ENCODE data around the gene MAP3K1.

MAP3K1 gene

GRCh38 chr5:56853698-56854097 is 38.3 kb downstream of the MAP3K1 start:
- no peak for TF ChIP-seq CTCF (IDR thresholded peaks at IDR 0.05; ENCODE audit: borderline replicate concordance, insufficient read depth, low read depth, low read length)
- H3K4me3 ChIP-seq (ENCODE audit: low read depth, low read length): no peak overlapping the region

GRCh38 chr5:56854920-56855319 is 39.6 kb downstream of the MAP3K1 start:
- no peak for TF ChIP-seq CTCF (IDR thresholded peaks at IDR 0.05; ENCODE audit: borderline replicate concordance, insufficient read depth, low read depth, low read length)
- H3K4me3 ChIP-seq (ENCODE audit: low read depth, low read length): no peak overlapping the region

GRCh38 chr5:56856541-56857178 is 41.3 kb downstream of the MAP3K1 start:
- TF ChIP-seq CTCF (IDR thresholded peaks at IDR 0.05; ENCODE audit: borderline replicate concordance, insufficient read depth, low read depth, low read length): no peak
- no peak overlapping the region for H3K4me3 ChIP-seq (ENCODE audit: low read depth, low read length)

GRCh38 chr5:56858777-56859442 is 43.6 kb downstream of the MAP3K1 start:
- H3K4me3 ChIP-seq (ENCODE audit: low read depth, low read length): no peak overlapping the region

GRCh38 chr5:56861893-56862485 is 46.6 kb downstream of the MAP3K1 start:
- H3K4me3 ChIP-seq (ENCODE audit: low read depth, low read length): no peak overlapping the region
- TF ChIP-seq CTCF (IDR thresholded peaks at IDR 0.05; ENCODE audit: borderline replicate concordance, insufficient read depth, low read depth, low read length): no peak

More at GRCh38 chr5:56858777-56859442, 43.6 kb downstream of the MAP3K1 start:
- no peak for TF ChIP-seq CTCF (IDR thresholded peaks at IDR 0.05; ENCODE audit: borderline replicate concordance, insufficient read depth, low read depth, low read length)

GRCh38 chr5:56862909-56863308 is 47.6 kb downstream of the MAP3K1 start:
- H3K4me3 ChIP-seq (ENCODE audit: low read depth, low read length): no peak overlapping the region
- TF ChIP-seq CTCF (IDR thresholded peaks at IDR 0.05; ENCODE audit: borderline replicate concordance, insufficient read depth, low read depth, low read length): no peak

- TF ChIP-seq CTCF (IDR thresholded peaks at IDR 0.05; ENCODE audit: borderline replicate concordance, insufficient read depth, low read depth, low read length): no peak
- no peak overlapping the region for H3K4me3 ChIP-seq (ENCODE audit: low read depth, low read length)
These were observed 56.4 kb downstream of the MAP3K1 start for GRCh38 chr5:56871777-56872176.

Measured in GM12875 (cell line).